GM23248 (cell line): ENCODE data around the gene ROCK2.

Experiments
- EZH2 ChIP-seq: fragments of 200-600 bp; sonication (generic); IDR thresholded peaks from 2 replicates; pipeline ENCODE4 v1.6.1; 2018; ENCODE audit warnings: antibody characterized with exemption, mild to moderate bottlenecking; ENCODE audit not compliant: insufficient read depth, poor library complexity, severe bottlenecking
- EZH2phosphoT487 ChIP-seq: fragments of 200-600 bp; sonication (generic); IDR thresholded peaks from 2 replicates; pipeline ENCODE4 v1.6.1; 2018; ENCODE audit warnings: antibody characterized with exemption, moderate library complexity, mild to moderate bottlenecking, low read depth; ENCODE audit not compliant: insufficient read depth

- TF ChIP-seq EZH2: no peak
- no peak for TF ChIP-seq EZH2phosphoT487
Observed at GRCh38 chr2:11224887-11225286, 119.5 kb downstream of the ROCK2 start.
